NCI-H446 (cell line): Measurements from ENCODE around the gene STARD13.

Experiments
- DNase-seq, 2 experiments: peaks; one replicate each; lab custom pipeline; 2025; lab: John Stamatoyannopoulos, UW

Gene STARD13, protein sequence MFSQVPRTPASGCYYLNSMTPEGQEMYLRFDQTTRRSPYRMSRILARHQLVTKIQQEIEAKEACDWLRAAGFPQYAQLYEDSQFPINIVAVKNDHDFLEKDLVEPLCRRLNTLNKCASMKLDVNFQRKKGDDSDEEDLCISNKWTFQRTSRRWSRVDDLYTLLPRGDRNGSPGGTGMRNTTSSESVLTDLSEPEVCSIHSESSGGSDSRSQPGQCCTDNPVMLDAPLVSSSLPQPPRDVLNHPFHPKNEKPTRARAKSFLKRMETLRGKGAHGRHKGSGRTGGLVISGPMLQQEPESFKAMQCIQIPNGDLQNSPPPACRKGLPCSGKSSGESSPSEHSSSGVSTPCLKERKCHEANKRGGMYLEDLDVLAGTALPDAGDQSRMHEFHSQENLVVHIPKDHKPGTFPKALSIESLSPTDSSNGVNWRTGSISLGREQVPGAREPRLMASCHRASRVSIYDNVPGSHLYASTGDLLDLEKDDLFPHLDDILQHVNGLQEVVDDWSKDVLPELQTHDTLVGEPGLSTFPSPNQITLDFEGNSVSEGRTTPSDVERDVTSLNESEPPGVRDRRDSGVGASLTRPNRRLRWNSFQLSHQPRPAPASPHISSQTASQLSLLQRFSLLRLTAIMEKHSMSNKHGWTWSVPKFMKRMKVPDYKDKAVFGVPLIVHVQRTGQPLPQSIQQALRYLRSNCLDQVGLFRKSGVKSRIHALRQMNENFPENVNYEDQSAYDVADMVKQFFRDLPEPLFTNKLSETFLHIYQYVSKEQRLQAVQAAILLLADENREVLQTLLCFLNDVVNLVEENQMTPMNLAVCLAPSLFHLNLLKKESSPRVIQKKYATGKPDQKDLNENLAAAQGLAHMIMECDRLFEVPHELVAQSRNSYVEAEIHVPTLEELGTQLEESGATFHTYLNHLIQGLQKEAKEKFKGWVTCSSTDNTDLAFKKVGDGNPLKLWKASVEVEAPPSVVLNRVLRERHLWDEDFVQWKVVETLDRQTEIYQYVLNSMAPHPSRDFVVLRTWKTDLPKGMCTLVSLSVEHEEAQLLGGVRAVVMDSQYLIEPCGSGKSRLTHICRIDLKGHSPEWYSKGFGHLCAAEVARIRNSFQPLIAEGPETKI

GRCh38 chr13:33285420-33286124, at the start of gene STARD13:
Gene STARD13, minus strand, starts transcription at chr13:33285755. Its CDS starts 117 bp downstream, at chr13:33285638.
- peak; percentile 78 to 82 for DNase-seq

GRCh38 chr13:33334831-33335230, 49.3 kb upstream of the STARD13 start:
- no peak for DNase-seq

GRCh38 chr13:33331962-33332361, 46.4 kb upstream of the STARD13 start:
- DNase-seq, result no peak

GRCh38 chr13:33330483-33330882, 44.9 kb upstream of the STARD13 start:
- DNase-seq, result no peak

GRCh38 chr13:33328701-33329100, 43.1 kb upstream of the STARD13 start:
- DNase-seq, result no peak

DNA sequence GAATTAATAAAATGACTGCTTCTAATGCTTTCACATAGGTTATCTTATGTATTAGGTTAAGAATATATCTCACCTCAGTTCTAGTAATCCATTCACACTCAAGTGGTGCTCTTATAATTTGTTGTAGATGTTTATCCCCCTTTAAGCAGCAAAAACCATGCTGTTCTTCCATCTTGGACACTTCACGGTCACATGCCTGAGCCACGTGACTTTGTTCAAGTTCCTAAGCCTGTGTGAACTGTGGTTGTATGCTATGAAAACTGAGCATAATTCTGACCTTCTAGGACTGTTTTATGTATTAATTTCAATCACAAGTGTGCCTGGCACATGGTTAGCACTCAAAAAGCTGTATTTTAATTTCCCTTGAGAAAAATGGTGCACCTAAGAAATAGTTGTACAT, 41.2 kb upstream of the STARD13 start:
- DNase-seq, result no peak

DNA sequence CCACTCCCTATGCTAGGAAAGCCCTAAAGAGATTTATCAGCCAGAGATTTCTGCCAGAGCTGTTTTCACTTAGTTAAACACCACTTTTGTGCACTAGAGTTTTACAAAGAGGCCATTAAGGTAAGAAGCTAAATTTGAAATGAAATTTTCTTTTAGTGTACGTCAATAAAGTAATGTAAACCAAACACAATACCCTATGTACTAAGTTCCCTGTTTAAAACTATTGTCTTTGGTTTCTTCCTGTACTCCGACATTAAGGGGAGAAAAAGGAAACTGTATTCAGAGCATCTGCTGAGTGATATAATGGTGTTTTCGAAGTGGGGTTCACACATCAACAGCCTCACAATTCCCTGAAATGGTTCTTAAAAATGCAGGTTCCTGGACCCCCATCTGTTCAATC, 40.7 kb upstream of the STARD13 start:
- no peak for DNase-seq

- DNase-seq, result peak in 1 of 2 experiments; percentile 48
Observed at GRCh38 chr13:33323801-33324510, 38.4 kb upstream of the STARD13 start.

GRCh38 chr13:33322965-33323668, 37.6 kb upstream of the STARD13 start:
- peak in 1 of 2 experiments; percentile 18 for DNase-seq

DNA sequence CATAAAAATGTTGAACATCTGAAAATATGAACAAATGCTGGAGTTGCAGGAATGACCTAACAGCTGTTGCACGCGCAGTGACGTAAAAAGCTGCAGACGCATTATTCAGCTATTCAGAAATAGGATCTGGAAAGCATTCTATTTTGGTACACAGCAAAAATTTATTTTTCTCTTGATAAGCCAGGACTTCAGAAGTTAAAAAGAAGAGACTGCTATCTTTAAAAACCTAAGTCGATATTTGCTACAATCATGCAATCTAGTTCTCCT, 36.9 kb upstream of the STARD13 start:
- no peak for DNase-seq

- DNase-seq, result no peak
Observed at GRCh38 chr13:33321686-33322542, 36.4 kb upstream of the STARD13 start.

DNA sequence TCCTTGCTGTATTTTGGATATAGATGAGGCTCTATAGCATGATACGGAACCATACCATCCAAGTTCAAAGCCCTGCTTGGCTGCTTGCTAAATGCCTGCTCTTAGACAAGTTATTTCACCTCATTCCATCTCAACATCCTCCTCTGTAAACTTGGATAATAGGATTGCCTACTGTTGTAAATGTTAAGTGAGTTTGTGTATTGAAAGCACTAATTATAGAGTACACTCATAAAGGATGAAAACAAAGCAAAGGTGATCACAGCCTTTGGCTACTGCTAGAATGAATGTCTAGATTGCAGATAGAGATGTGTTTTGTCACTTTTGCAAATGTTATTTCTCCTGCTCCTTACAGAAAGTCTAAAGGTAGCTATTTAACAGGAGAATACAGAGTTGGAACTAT, 34.3 kb upstream of the STARD13 start:
- no peak for DNase-seq

GRCh38 chr13:33318744-33319143, 33.2 kb upstream of the STARD13 start:
- no peak for DNase-seq

GRCh38 chr13:33318037-33318436, 32.5 kb upstream of the STARD13 start:
- DNase-seq, result no peak

DNA sequence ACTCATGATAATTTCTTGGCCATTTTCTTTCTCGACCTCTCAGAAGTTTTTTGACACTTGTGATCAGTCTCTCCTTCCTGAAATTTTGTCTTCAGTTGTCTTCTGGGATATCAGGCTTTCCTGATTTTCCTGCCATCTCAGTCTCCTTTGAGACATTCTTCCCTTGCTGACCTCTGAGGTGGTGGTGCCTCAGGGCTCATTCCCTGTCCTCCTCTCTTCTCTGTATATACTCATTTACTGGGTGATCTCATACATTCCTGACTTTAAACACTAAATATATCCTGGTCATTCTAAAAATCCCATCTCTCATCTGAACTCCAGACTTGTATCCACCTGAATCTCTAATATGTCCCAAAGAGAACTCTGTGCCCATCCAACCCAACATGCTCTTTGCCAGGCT, 31.3 kb upstream of the STARD13 start:
- no peak for DNase-seq

GRCh38 chr13:33313504-33313903, 27.9 kb upstream of the STARD13 start:
- no peak for DNase-seq

GRCh38 chr13:33312861-33313212, 27.3 kb upstream of the STARD13 start:
- DNase-seq, result no peak

- DNase-seq, result peak in 1 of 2 experiments; percentile 22
Observed at GRCh38 chr13:33312150-33312860, 26.8 kb upstream of the STARD13 start.

DNA sequence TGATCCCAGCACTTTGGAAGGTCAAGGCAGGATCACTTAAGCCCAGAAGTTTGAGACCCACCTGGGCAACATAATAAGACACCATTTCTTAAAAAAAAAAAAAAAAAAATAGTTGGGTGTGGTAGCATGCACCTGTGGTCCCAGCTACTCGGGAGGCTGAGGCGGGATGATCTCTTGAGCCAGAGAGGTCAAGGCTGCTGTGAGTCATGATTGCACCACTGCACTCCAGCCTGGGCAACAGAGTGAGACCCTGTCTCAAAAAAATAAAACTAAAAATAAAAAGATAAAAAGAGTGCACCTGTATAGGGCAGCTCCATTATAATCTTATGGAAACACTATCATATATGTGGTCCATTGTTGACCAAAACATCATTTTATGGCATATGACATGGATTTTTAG, 25.5 kb upstream of the STARD13 start:
- DNase-seq, result no peak
